ENCODE data around the gene MTHFD2. TPM values are rescaled to one million over a fixed set of nuclear protein-coding genes. Genes with fewer than 3 reads are reported as not detected.

Gene MTHFD2
- polyA plus RNA-seq, 1 of the 3 experiments (the other 2 are of a cell fraction) = 68.6 TPM

GRCh38 chr2:74244286-74244685, 45.9 kb downstream of the MTHFD2 start:
- Histone ChIP-seq H3F3A (replicated peaks; ENCODE audit: insufficient read depth) (no peaks in the 10 kb centered on the region), H3K4me1 (ENCODE audit: control insufficient read depth in 1 of 2, insufficient read depth in 2 of 2, low read depth in 1 of 2, low read length in 1 of 2) (no peaks in the 10 kb centered on the region), H3K27ac (ENCODE audit: low read depth in 2 of 2, low read length in 1 of 2) (no peak overlapping the region), H4K20me1 (ENCODE audit: insufficient read depth) (no peaks in the 10 kb centered on the region), H3K9me3 (no peaks in the 10 kb centered on the region), H3K4me2 (no peak overlapping the region), H3K27me3 (ENCODE audit: insufficient read depth) (no peaks in the 10 kb centered on the region), H3K36me3 (replicated peaks in 1 of 2; ENCODE audit: control insufficient read depth in 1 of 2, insufficient read depth in 2 of 2, low read length in 1 of 2) (no peaks in the 10 kb centered on the region), H2AFZ (ENCODE audit: low read depth) (no peak overlapping the region), H3K4me3 (ENCODE audit: low read depth in 2 of 2, low read length in 1 of 2) (no peak overlapping the region), H3K79me2 (ENCODE audit: insufficient read depth) (no peaks in the 10 kb centered on the region), H3K9me2 (no peaks in the 10 kb centered on the region), H3K9ac (no peak overlapping the region)
- TF ChIP-seq MAX (IDR thresholded peaks at IDR 0.05; ENCODE audit: low read depth) (no peak), IRF3 (IDR thresholded peaks at IDR 0.05; ENCODE audit: low read depth, low read length) (no peak), RCOR1 (IDR thresholded peaks at IDR 0.05; ENCODE audit: low read length) (no peak), MEF2A (IDR thresholded peaks at IDR 0.05; ENCODE audit: borderline replicate concordance, low read depth) (no peak), NRF1 (IDR thresholded peaks at IDR 0.05; ENCODE audit: low read depth, low read length) (no peak)
- CTCF ChIA-PET = no interaction called here
- WGBS (ENCODE audit: low lambda C conversion rate) = 83% methylated on average over 3 of the region's 3 CpGs
- no peak for DNase-seq
- POLR2A ChIA-PET = no interaction called here

- H4K20me1 ChIP-seq (ENCODE audit: insufficient read depth) = no peaks in the 10 kb centered on the region
Observed at GRCh38 chr2:74246496-74247195, 48.2 kb downstream of the MTHFD2 start.

More at GRCh38 chr2:74246496-74247195, 48.2 kb downstream of the MTHFD2 start:
- Histone ChIP-seq H3K4me2 (no peak overlapping the region), H3K4me1 (ENCODE audit: control insufficient read depth in 1 of 2, insufficient read depth in 2 of 2, low read depth in 1 of 2, low read length in 1 of 2) (no peaks in the 10 kb centered on the region), H3K27me3 (ENCODE audit: insufficient read depth) (no peaks in the 10 kb centered on the region), H2AFZ (ENCODE audit: low read depth) (no peak overlapping the region), H3K9ac (no peak overlapping the region), H3K9me3 (no peaks in the 10 kb centered on the region), H3K27ac (ENCODE audit: low read depth in 2 of 2, low read length in 1 of 2) (no peak overlapping the region), H3K9me2 (no peaks in the 10 kb centered on the region), H3K4me3 (ENCODE audit: low read depth in 2 of 2, low read length in 1 of 2) (no peak overlapping the region), H3F3A (replicated peaks; ENCODE audit: insufficient read depth) (no peaks in the 10 kb centered on the region), H3K79me2 (ENCODE audit: insufficient read depth) (no peaks in the 10 kb centered on the region), H3K36me3 (replicated peaks in 1 of 2; ENCODE audit: control insufficient read depth in 1 of 2, insufficient read depth in 2 of 2, low read length in 1 of 2) (no peaks in the 10 kb centered on the region)
- WGBS (ENCODE audit: low lambda C conversion rate) = 84% methylated on average over 14 of the region's 14 CpGs
- DNase-seq = no peak
- CTCF ChIA-PET = interaction anchor here (2.9 kb wide), 1 partner anchor 87 kb away, joined by 26 read pairs; no protein-coding TSS in a partner anchor
- POLR2A ChIA-PET = no interaction called here
- TF ChIP-seq RFX5 (IDR thresholded peaks at IDR 0.05; ENCODE audit: low read length) = no peak
- TF ChIP-seq GATA2 (CRISPR knock-in tag; IDR thresholded peaks at IDR 0.05) = no peak
- TF ChIP-seq MXI1 (IDR thresholded peaks at IDR 0.05; ENCODE audit: low read depth, low read length) = no peak
- no peak for TF ChIP-seq FOXM1 (IDR thresholded peaks at IDR 0.05; ENCODE audit: low read depth)
- no peak for TF ChIP-seq YY1 (IDR thresholded peaks at IDR 0.05; ENCODE audit: low read depth)
- TF ChIP-seq TEAD4 (IDR thresholded peaks at IDR 0.05; ENCODE audit: borderline replicate concordance, insufficient read depth) = no peak
- no peak for TF ChIP-seq USF1 (IDR thresholded peaks at IDR 0.05; ENCODE audit: borderline replicate concordance, low read depth)
- TF ChIP-seq TCF12 (IDR thresholded peaks at IDR 0.05) = no peak
- no peak for TF ChIP-seq FOSL2 (IDR thresholded peaks at IDR 0.05; ENCODE audit: borderline replicate concordance, low read depth)
